Vagina (tissue), 2 donors: Measurements from ENCODE around the gene SYNE1. TPM values are rescaled to one million over a fixed set of nuclear protein-coding genes. Genes with fewer than 3 reads are reported as not detected.
"Not testable (repeated sequence)": the region's sequence is repeated elsewhere in the genome, so short reads cannot be mapped to it uniquely, and the experiment has no call there.

ENCODE experiments used
- DNase-seq, 2 donors: peaks; one replicate each; pipeline ENCODE4 v3.0.0-alpha.2; 2017; ENCODE audit errors: extremely low spot score in 2 of 2
- H3K27ac ChIP-seq: fragments of 200-600 bp; sonication (generic); one replicate; pipeline ENCODE4 v1.5.1; 2019
- H3K27me3 ChIP-seq: fragments of 200-600 bp; sonication (generic); one replicate; pipeline ENCODE4 v1.5.1; 2019
- H3K36me3 ChIP-seq, 2 donors: fragments of 200-600 bp; sonication (generic); one replicate each; pipeline ENCODE4 v1.5.1; 2017 to 2019
- H3K4me1 ChIP-seq: fragments of 200-600 bp; sonication (generic); one replicate; pipeline ENCODE4 v1.5.1; 2019
- H3K4me3 ChIP-seq, 2 donors: fragments of 200-600 bp; sonication (generic); 1 replicate in 1 of 2; 2 replicates in 1 of 2; pipeline ENCODE4 v1.5.1; 2016 to 2019
- H3K9me3 ChIP-seq: fragments of 200-600 bp; sonication (generic); one replicate; pipeline ENCODE4 v1.5.1; 2019
- CTCF ChIP-seq, 3 experiments: fragments of 450-650 bp in 2 of 3; fragments of 200-600 bp in 1 of 3; sonication (generic) in 1 of 3; IDR thresholded peaks; one replicate each; pipeline ENCODE4 v1.5.1; 2017 to 2019; ENCODE audit warnings: antibody characterized with exemption in 3 of 3, mild to moderate bottlenecking in 2 of 3, moderate library complexity in 2 of 3
- POLR2A ChIP-seq, 2 donors: fragments of 450-650 bp; IDR thresholded peaks; one replicate each; pipeline ENCODE4 v1.6.1; 2017; ENCODE audit warnings: antibody characterized with exemption in 2 of 2, mild to moderate bottlenecking in 2 of 2, moderate library complexity in 2 of 2
- POLR2AphosphoS5 ChIP-seq, 2 donors: sonication (generic); formaldehyde crosslinking; IDR thresholded peaks; one replicate each; pipeline ENCODE4 v1.9.0; 2017; ENCODE audit warnings: antibody characterized with exemption in 2 of 2, mild to moderate bottlenecking in 2 of 2, low read depth in 1 of 2; ENCODE audit not compliant: insufficient read depth in 1 of 2
- intact Hi-C: fragments of 100-400 bp; cut with DNase I; formaldehyde crosslinking; loops from one replicate; pipeline ENCODE4 v1.15.1; 2023
- total RNA-seq: library from RNA; depleted of rRNA; stranded (reverse); fragments of >200 nt; gene quantifications from one replicate; pipeline ENCODE4 v1.2.3, GENCODE V29; 2016

SYNE1 gene
- total RNA-seq, 1 donor from 2014 or later: 81.5 TPM

- intact Hi-C loops: no loop called here
- H3K9me3 ChIP-seq: no peaks in the 10 kb centered on the region
Observed at GRCh38 chr6:152496731-152497130, 140.4 kb downstream of the SYNE1 start.

GRCh38 chr6:152495456-152495855 lies 141.7 kb downstream of the SYNE1 start:
- DNase-seq, intact Hi-C loops, H3K27ac ChIP-seq, H3K4me1 ChIP-seq, H3K4me3 ChIP-seq, H3K27me3 ChIP-seq, H3K36me3 ChIP-seq, H3K9me3 ChIP-seq: not testable (repeated sequence)

More at GRCh38 chr6:152496731-152497130, 140.4 kb downstream of the SYNE1 start:
- no peak overlapping the region for H3K4me3 ChIP-seq
- H3K27me3 ChIP-seq: no peaks in the 10 kb centered on the region
- TF ChIP-seq POLR2A (IDR thresholded peaks at IDR 0.05) (no peak), POLR2AphosphoS5 (IDR thresholded peaks at IDR 0.05; ENCODE audit: insufficient read depth in 1 of 2, low read depth in 1 of 2) (no peak), CTCF (IDR thresholded peaks at IDR 0.05) (no peak)
- no peak for DNase-seq
- H3K4me1 ChIP-seq: no peaks in the 10 kb centered on the region
- H3K27ac ChIP-seq: no peak overlapping the region
- no peaks in the 10 kb centered on the region for H3K36me3 ChIP-seq

GRCh38 chr6:152492281-152492680 lies 144.9 kb downstream of the SYNE1 start:
- H3K4me1 ChIP-seq, H3K27ac ChIP-seq, H3K36me3 ChIP-seq, DNase-seq, intact Hi-C loops, H3K27me3 ChIP-seq, H3K4me3 ChIP-seq, H3K9me3 ChIP-seq: not testable (repeated sequence)

- H3K27ac ChIP-seq, DNase-seq, H3K27me3 ChIP-seq, H3K4me3 ChIP-seq, H3K4me1 ChIP-seq, H3K36me3 ChIP-seq, intact Hi-C loops, H3K9me3 ChIP-seq: not testable (repeated sequence)
Observed at GRCh38 chr6:152491501-152491900, 145.7 kb downstream of the SYNE1 start.

- intact Hi-C loops, H3K27me3 ChIP-seq, H3K9me3 ChIP-seq, H3K27ac ChIP-seq, DNase-seq, H3K36me3 ChIP-seq, H3K4me1 ChIP-seq, H3K4me3 ChIP-seq: not testable (repeated sequence)
Observed at GRCh38 chr6:152490971-152491378, 146.2 kb downstream of the SYNE1 start.

GRCh38 chr6:152484806-152485205 lies 152.4 kb downstream of the SYNE1 start:
- intact Hi-C loops: no loop called here
- H3K4me3 ChIP-seq: no peak overlapping the region
- H3K27ac ChIP-seq: no peak overlapping the region
- H3K27me3 ChIP-seq: no peaks in the 10 kb centered on the region
- no peaks in the 10 kb centered on the region for H3K36me3 ChIP-seq
- no peaks in the 10 kb centered on the region for H3K9me3 ChIP-seq
- TF ChIP-seq POLR2A (IDR thresholded peaks at IDR 0.05) (no peak), CTCF (IDR thresholded peaks at IDR 0.05) (no peak), POLR2AphosphoS5 (IDR thresholded peaks at IDR 0.05; ENCODE audit: insufficient read depth in 1 of 2, low read depth in 1 of 2) (no peak)
- no peak for DNase-seq
- no peaks in the 10 kb centered on the region for H3K4me1 ChIP-seq

GRCh38 chr6:152482289-152482688 lies 154.9 kb downstream of the SYNE1 start:
- intact Hi-C loops: no loop called here
- Histone ChIP-seq H3K9me3 (no peaks in the 10 kb centered on the region), H3K36me3 (no peaks in the 10 kb centered on the region), H3K4me1 (no peaks in the 10 kb centered on the region), H3K4me3 (no peak overlapping the region), H3K27ac (no peak overlapping the region), H3K27me3 (no peaks in the 10 kb centered on the region)
- no peak for DNase-seq
- TF ChIP-seq CTCF (IDR thresholded peaks at IDR 0.05) (no peak), POLR2AphosphoS5 (IDR thresholded peaks at IDR 0.05; ENCODE audit: insufficient read depth in 1 of 2, low read depth in 1 of 2) (no peak), POLR2A (IDR thresholded peaks at IDR 0.05) (no peak)
